Panc1 (cell line): ENCODE measurements around the gene KCNAB1.

Source experiments
- CTCF ChIP-seq: fragments of 450-650 bp; IDR thresholded peaks from 2 replicates; pipeline ENCODE4 v1.5.1; 2017; ENCODE audit warnings: mild to moderate bottlenecking
- POLR2AphosphoS5 ChIP-seq: IDR thresholded peaks from 2 replicates; pipeline ENCODE4 v1.6.1; 2012; ENCODE audit warnings: mild to moderate bottlenecking, low read depth, low read length, moderate library complexity
- REST ChIP-seq, 2 experiments: IDR thresholded peaks; 2 replicates each; pipeline ENCODE4 v1.6.1; 2011 to 2012; ENCODE audit warnings: low read depth in 2 of 2, control low read depth in 1 of 2, low read length in 1 of 2, mild to moderate bottlenecking in 1 of 2, moderate library complexity in 1 of 2; ENCODE audit not compliant: insufficient read depth in 1 of 2
- SIN3A ChIP-seq: IDR thresholded peaks from 2 replicates; pipeline ENCODE4 v1.6.1; 2012; ENCODE audit warnings: low read depth, mild to moderate bottlenecking, low read length, moderate library complexity, borderline replicate concordance; ENCODE audit not compliant: insufficient read depth
- TCF7L2 ChIP-seq: IDR thresholded peaks from 2 replicates; pipeline ENCODE4 v1.6.1; 2011; ENCODE audit warnings: mild to moderate bottlenecking, low read depth, low read length, inconsistent platforms

DNA sequence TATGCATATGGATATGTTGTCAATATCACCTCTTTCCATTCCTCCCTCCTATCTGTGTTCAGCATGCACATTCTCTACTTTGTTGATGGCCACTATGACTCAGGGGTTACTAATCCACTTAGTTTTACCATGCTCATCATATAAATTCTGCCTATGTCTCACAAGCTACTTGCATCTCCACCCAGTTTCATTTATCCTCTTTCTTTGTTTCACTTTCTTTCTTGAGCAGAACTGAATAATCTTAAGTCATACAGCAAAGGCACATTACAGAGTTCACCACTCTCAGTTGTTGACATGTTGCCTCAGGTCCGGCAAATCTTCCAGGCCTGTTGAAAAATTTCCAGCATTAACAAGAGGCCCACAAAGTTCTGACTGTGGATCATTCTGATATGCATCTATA is 363.0 kb downstream of the KCNAB1 start:
- TF ChIP-seq CTCF (no peak), TCF7L2 (no peak), SIN3A (no peak), POLR2AphosphoS5 (no peak), REST (IDR thresholded peaks at IDR 0.05; ENCODE audit: insufficient read depth in 1 of 2, low read depth in 2 of 2, low read length in 1 of 2) (no peak)
